HL-60 (cell line): ENCODE results near the gene SF3A2.

Experiments used
- DNase-seq, 2 experiments: peaks; one replicate each; pipeline ENCODE4 v3.0.0-alpha.2; 2010 to 2020; ENCODE audit warnings: low read depth in 1 of 2, low spot score in 1 of 2
- H3K27ac ChIP-seq: fragments of 250-450 bp; sonication (Bioruptor Pico); replicated peaks from 2 replicates; pipeline ENCODE4 v1.5.1; 2020; ENCODE audit warnings: mild to moderate bottlenecking, moderate library complexity
- H3K27me3 ChIP-seq: fragments of 250-450 bp; sonication (Bioruptor Pico); 2 replicates; pipeline ENCODE4 v1.5.1; 2021; ENCODE audit warnings: mild to moderate bottlenecking, moderate library complexity; ENCODE audit not compliant: insufficient read depth, poor library complexity, severe bottlenecking
- H3K4me3 ChIP-seq: replicated peaks from 2 replicates; pipeline ENCODE4 v1.5.1; 2011; ENCODE audit warnings: mild to moderate bottlenecking, control low read depth, low read length; ENCODE audit not compliant: insufficient read depth
- GABPA ChIP-seq: IDR thresholded peaks from 2 replicates; pipeline ENCODE4 v1.6.1; 2012; ENCODE audit warnings: low read depth
- POLR2AphosphoS5 ChIP-seq: IDR thresholded peaks from 2 replicates; pipeline ENCODE4 v1.6.1; 2012; ENCODE audit warnings: low read depth
- SPI1 ChIP-seq: IDR thresholded peaks from 2 replicates; pipeline ENCODE4 v1.6.1; 2012; ENCODE audit warnings: low read depth, mild to moderate bottlenecking, borderline replicate concordance
- TF ChIP-seq, protein P1 (sequence below): IDR thresholded peaks from 2 replicates; pipeline ENCODE4 v1.6.1; 2012; ENCODE audit warnings: low read depth; ENCODE audit not compliant: insufficient replicate concordance
- TF ChIP-seq, protein P2 (sequence below): IDR thresholded peaks from one replicate; pipeline ENCODE4 v1.5.1; 2011; ENCODE audit warnings: low read length, control low read depth, inconsistent platforms; ENCODE audit not compliant: insufficient read depth

The SF3A2 gene

DNA sequence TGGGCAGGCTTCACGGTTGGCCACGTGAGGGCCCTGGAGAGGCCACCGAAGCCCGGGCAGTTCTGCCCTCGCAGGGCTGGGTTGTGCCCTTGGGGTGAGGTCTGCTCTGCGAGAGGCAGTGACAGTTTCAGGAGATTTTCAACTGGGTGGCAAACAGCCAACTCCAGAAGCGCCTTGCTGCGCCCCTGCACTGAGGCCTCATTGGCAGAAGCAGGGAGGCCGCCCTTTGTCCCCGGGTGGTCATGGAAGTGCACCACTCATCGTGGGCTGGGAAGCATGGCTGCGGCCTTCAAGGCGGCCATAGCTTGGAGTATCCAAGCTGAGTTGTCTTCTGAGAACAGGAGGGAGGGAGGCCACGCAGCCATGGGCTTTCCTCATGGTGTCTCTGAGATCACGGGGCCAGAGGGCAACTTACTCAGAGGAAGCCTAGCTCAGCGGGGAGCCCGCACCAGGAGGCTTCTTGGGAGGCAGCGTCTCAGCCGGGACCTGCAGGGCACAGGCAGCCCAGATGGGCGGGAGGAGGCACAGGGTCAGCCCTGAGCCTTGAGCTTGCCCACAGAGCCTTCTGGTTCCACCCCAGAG lies 15.3 kb upstream of the SF3A2 start:
- DNase-seq: no peak
- Histone ChIP-seq H3K27ac (no peak overlapping the region), H3K27me3 (no peaks in the 10 kb centered on the region), H3K4me3 (no peak overlapping the region)
- TF ChIP-seq POLR2AphosphoS5: 0 out of 2 replicates have a peak, but pooled peaks have one; percentile 14
- TF ChIP-seq GABPA: no peak
- no peak for TF ChIP-seq SPI1

DNA sequence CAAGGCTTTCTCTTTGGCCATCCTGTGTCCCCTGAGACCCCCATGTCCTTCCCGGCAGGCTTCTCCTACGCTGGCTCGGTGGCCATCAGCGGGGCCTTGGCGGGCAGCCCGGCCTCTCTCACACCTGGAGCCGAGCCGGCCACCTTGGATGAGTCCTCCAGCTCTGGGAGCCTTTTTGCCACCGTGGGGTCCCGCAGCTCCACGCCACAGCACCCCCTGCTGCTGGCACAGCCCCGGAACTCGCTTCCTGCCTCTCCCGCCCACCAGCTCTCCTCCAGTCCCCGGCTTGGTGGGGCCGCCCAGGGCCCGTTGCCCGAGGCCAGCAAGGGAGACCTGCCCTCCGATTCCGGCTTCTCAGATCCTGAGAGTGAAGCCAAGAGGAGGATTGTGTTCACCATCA lies 14.7 kb upstream of the SF3A2 start:
- Histone ChIP-seq H3K27me3 (no peaks in the 10 kb centered on the region), H3K4me3 (no peak overlapping the region), H3K27ac (no peak overlapping the region)
- no peak for DNase-seq
- no peak for TF ChIP-seq SPI1
- TF ChIP-seq GABPA: no peak
- TF ChIP-seq, protein P1, sequence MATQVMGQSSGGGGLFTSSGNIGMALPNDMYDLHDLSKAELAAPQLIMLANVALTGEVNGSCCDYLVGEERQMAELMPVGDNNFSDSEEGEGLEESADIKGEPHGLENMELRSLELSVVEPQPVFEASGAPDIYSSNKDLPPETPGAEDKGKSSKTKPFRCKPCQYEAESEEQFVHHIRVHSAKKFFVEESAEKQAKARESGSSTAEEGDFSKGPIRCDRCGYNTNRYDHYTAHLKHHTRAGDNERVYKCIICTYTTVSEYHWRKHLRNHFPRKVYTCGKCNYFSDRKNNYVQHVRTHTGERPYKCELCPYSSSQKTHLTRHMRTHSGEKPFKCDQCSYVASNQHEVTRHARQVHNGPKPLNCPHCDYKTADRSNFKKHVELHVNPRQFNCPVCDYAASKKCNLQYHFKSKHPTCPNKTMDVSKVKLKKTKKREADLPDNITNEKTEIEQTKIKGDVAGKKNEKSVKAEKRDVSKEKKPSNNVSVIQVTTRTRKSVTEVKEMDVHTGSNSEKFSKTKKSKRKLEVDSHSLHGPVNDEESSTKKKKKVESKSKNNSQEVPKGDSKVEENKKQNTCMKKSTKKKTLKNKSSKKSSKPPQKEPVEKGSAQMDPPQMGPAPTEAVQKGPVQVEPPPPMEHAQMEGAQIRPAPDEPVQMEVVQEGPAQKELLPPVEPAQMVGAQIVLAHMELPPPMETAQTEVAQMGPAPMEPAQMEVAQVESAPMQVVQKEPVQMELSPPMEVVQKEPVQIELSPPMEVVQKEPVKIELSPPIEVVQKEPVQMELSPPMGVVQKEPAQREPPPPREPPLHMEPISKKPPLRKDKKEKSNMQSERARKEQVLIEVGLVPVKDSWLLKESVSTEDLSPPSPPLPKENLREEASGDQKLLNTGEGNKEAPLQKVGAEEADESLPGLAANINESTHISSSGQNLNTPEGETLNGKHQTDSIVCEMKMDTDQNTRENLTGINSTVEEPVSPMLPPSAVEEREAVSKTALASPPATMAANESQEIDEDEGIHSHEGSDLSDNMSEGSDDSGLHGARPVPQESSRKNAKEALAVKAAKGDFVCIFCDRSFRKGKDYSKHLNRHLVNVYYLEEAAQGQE: no peak
- no peak for TF ChIP-seq POLR2AphosphoS5
- TF ChIP-seq, protein P2, sequence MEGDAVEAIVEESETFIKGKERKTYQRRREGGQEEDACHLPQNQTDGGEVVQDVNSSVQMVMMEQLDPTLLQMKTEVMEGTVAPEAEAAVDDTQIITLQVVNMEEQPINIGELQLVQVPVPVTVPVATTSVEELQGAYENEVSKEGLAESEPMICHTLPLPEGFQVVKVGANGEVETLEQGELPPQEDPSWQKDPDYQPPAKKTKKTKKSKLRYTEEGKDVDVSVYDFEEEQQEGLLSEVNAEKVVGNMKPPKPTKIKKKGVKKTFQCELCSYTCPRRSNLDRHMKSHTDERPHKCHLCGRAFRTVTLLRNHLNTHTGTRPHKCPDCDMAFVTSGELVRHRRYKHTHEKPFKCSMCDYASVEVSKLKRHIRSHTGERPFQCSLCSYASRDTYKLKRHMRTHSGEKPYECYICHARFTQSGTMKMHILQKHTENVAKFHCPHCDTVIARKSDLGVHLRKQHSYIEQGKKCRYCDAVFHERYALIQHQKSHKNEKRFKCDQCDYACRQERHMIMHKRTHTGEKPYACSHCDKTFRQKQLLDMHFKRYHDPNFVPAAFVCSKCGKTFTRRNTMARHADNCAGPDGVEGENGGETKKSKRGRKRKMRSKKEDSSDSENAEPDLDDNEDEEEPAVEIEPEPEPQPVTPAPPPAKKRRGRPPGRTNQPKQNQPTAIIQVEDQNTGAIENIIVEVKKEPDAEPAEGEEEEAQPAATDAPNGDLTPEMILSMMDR: no peak

DNA sequence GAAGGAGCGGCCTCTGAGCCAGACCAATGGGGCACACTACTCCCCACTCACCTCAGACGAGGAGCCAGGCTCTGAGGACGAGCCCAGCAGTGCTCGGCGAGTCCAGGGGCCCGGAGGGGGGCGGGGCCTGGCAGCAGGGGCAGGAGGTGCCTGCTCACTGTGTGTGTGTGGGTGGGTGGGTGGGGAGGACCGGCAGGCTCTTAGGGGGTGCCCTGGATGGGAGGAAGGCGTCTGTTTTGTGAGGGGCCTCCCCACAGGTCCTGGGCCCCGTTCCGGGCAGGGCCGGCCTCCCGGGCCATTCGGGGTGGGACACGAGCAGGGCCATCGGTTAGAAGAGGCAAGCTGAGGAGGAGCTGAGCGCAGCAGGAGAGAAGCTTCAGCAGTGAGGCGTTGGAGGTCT lies 13.2 kb upstream of the SF3A2 start:
- DNase-seq: no peak
- no peak overlapping the region for H3K4me3 ChIP-seq
- no peaks in the 10 kb centered on the region for H3K27me3 ChIP-seq
- TF ChIP-seq, protein P1: no peak
- TF ChIP-seq, protein P2: no peak
- TF ChIP-seq SPI1: no peak
- TF ChIP-seq POLR2AphosphoS5: no peak
- TF ChIP-seq GABPA: no peak
- no peak overlapping the region for H3K27ac ChIP-seq

DNA sequence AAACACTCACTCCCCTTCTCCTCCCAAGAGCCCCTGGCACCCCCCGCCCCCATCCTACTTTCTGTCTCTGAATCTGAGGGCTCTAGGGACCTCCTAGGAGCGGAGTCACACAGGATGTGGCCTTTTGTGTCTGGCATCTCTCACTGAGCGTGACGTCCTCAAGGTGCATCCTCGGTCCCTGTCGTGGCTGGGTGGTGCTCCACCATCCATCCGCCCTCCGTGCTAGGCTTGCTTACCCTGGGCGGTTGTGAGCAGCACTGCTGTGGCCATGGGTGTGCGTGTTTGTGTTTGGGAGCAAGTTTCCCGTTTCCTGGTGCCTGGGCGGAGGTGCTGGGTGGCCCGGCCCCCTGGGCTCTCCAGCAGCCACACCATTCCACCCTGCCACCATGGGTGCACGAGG lies 12.7 kb upstream of the SF3A2 start:
- Histone ChIP-seq H3K4me3 (no peak overlapping the region), H3K27ac (no peak overlapping the region), H3K27me3 (no peaks in the 10 kb centered on the region)
- DNase-seq: no peak
- TF ChIP-seq, protein P1: no peak
- no peak for TF ChIP-seq SPI1
- TF ChIP-seq, protein P2: no peak
